DMS53 treated with DMSO at 0.1 percent for 48 hours (cell line): ENCODE results near the gene CEBPZ.

Experiments used
- DNase-seq: peaks from one replicate; lab custom pipeline; 2025; ENCODE audit not compliant: unreplicated experiment; lab: John Stamatoyannopoulos, UW

The CEBPZ gene

DNA sequence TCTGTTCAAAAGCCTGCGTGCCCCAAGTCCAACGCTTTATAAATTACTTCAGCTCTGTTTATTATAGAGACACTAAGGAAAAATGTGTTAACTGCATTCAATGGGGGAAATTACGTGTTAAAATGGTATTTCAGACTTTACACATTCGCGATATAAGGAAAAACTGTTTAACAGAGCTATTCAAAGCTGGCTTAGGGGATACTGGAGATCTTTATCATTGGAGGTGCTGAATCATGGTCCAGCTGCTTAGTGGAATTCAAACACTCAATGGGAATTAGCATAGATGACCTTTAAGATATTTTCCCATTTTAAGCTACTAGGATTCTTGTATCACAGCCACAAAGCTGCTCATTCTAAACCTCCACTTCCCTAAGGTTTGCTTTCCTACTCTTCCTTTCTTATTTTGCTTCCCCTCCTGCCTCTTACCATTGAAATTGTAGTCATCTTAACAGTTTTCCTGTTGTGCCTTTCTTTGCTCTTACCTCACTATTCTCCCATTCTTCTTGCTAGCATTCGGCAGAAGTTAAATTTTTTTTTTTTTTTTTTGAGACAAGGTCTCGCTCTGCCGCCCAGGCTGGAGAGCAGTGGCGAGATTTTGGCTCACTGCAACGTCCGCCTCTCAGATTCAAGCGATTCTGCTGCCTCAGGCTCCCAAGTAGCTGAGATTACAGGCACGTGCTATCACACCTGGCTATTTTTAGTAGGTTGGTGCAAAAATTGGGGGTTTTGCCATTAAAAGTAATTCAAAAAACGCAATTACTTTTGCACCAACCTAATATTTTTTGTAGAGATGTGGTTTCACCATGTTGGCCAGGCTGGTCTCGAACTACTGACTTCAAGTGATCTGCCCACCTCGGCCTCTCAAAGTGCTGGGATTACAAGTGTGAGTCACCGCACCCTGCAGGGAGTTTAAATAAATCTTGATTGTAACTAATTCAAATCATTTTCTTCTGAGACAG is 49.4 kb downstream of the CEBPZ start:
- no peak for DNase-seq

DNA sequence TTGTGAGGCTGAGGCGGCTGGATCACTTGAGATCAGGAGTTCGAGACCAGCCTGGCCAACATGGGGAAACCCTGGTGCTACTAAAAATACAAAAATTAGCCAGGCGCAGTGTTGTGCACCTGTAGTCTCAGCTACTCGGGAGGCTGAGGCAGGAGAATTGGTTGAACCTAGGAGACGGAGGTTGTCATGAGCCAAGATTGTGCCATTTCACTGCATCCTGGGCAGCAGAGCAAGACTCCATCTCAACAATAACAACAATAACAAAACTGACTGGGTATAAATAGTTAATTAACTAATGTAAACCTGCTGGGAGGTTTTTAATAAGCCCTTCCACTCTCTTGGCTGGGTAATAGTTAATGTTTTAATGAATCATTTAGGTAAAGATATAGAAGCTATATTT is 50.8 kb downstream of the CEBPZ start:
- DNase-seq, result no peak

DNA sequence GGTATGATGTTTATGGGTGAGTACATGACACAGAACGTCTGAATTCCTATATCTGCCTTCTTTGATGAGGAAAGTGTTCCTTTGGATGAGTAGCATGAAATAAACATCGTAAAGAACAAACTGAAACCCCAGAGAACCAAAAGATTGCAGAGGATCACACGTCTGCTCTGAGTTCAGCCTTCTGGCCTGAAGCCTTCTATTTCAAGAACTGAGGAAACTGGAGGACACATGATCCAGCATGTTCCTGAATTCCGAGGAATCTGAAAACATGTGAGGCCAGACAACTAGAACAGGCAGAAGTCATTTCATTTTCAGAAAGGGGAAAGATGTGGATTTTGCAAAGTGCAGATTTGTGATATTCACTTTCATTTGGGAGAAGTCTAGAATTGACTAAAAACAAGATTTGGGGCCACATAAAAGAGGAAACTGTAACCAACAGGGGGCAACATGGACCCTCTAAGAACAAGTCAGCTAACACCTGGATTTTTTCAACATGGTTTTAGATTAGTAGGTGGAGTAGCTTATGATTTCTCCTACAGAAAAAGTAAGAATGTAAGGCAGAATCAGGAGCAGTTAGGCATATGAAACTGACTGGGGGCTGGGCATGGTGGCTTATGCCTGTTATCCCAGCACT is 51.3 kb downstream of the CEBPZ start:
- no peak for DNase-seq

DNA sequence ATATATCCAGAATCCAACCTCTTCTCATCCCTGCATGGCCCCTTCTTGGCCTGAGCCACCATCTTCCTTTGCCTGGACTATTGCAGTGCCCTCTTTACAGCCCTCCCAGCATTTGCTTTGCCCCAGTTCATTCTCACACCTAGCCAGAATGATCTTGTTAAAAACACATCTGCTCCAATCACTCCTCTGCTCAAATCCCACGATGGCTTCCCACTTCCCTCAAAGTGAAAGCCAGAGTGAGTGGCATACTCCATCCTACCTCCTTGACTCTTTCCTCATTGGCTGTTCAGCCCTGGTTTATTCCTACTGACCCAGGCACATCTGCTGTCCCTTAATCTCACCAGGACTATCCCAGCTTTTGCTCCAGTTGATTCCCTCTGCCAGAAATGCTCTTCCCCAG is 57.7 kb downstream of the CEBPZ start:
- DNase-seq, result no peak

DNA sequence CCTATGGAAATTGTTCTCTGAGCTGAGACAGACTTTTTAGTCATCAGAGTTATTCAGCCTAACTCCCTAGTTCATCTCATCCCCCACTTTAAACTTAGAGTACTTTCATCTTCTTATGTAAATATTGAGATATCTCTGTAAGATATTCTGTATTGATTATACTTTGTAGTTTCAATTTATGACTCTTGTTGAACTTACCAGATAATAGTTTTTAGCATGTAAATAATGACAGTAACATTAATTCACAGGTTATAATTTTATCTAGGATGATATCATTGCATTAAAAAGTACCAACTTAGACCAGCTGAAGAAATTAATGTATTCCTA is 59.8 kb downstream of the CEBPZ start:
- no peak for DNase-seq

DNA sequence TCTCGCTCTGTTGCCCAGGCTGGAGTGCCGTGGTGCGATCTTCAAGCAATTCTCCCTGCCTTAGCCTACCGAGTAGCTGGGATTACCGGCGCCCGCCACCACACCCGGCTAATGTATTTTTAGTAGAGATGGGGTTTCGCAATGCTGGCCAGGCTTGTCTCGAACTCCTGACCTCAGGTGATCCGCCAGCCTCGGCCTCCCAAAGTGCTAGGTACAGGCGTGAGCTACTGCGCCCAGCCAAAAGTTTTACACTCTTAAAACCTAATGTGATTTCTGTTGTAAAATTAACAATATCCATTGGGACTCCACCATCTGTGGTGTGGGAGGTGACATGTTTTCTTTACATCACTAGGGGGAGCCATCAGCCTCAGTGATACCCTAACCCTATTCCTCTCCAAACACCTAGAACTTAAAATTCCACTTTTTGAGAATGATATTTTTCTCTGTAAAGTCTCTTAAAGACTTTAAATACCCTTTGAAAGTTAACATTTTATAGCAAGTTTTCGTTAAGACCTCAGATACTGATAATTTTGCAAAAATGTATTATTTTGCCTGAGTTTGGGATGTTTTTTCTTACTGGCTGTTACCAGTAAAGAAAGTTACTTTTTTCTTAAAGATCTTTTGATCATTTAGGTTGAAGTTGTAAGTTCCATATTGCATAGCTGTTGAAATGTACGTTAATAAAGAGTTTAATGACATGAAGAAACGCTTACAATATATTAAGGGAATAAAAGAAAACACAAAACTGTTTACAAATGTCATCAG is 63.0 kb downstream of the CEBPZ start:
- peak; percentile 37 for DNase-seq

DNA sequence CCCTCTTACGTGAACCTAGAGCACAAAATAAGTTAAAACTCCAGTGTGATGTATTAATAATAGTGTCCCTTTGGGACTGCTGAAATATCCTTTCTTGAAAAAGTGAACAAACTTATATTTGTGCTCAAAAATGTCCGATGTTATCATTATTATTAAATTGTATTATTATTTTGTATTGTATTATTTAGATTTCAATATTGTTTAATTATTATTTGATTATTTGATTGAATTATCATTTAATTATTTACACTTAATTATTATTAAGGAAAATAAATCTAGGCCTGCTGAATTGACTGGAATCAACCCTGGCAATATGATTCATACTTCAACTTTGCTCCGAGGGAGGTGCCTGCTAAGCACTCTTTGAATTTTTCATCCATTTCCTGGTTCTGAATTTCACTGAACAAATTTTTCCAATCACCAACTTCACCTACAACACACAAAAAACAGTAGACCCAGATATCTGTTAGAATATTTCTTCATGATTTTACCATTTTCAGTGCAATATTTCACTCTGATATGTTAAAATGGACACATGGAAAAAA is 63.7 kb downstream of the CEBPZ start:
- no peak for DNase-seq

DNA sequence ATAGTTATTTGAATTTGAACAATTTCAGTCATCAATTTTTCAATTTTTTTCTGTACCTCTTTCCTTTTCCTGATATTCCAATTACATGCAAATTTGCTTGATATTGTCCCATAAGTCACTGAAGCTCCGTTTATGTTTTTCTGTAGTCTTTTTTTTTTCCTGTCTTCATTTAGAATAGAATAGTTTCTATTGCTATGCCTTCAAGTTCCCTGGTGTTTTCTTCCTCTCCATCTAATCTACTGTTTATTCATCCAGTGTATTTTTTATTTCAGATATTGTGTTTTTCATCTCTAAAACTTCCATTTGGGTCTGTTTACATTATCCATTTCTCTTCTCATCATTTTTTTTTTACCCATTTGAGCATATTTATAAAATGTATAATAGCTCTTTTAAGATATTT is 66.6 kb downstream of the CEBPZ start:
- no peak for DNase-seq

DNA sequence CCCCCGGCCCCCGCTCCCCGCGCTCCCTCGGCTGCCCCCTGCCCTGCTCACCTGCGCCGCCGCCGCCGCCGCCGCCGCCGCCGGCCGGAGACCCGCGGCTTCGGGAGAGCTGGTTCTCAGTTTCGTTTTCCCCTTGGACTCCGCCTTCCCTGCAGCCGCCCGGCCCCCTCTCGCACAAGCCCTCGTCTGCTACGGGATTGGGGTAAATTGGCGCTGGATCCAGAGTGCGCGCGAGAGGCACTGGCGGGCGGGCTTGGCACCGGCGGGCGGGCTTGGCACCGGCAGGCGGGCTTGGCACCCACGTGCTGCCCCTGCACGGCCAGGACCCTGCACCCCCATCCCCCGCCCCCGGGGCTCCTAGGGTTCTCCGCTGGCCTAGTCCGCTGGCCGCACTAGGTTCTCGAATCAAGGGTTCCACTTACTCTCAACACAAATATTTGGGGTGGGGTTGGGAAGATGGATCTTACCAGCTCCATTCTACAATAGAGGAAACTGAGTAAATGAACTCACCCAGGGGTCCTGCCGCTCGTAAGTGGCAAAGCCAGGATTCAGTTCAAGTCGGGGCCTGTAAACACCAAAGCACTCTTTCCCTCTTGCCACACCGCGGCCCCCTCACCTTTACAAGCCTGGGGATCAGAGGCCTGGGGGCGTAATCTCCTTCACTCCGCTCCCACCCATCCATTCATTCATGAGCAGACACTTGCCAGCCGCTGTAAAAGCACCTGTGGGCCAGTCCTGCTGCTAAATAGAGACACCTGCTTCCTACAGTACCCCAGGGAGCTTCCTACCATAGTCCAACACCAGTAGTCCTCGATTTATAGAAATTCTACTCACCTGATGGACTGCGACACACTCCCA is 74.3 kb downstream of the CEBPZ start, which contains the start of gene EIF2AK2:
TSS of gene EIF2AK2 (minus strand) at position 124 of the 858 bp plus-strand sequence. CDS start 9,174 bp downstream, outside the sequence.
- DNase-seq, result peak; percentile 68

DNA sequence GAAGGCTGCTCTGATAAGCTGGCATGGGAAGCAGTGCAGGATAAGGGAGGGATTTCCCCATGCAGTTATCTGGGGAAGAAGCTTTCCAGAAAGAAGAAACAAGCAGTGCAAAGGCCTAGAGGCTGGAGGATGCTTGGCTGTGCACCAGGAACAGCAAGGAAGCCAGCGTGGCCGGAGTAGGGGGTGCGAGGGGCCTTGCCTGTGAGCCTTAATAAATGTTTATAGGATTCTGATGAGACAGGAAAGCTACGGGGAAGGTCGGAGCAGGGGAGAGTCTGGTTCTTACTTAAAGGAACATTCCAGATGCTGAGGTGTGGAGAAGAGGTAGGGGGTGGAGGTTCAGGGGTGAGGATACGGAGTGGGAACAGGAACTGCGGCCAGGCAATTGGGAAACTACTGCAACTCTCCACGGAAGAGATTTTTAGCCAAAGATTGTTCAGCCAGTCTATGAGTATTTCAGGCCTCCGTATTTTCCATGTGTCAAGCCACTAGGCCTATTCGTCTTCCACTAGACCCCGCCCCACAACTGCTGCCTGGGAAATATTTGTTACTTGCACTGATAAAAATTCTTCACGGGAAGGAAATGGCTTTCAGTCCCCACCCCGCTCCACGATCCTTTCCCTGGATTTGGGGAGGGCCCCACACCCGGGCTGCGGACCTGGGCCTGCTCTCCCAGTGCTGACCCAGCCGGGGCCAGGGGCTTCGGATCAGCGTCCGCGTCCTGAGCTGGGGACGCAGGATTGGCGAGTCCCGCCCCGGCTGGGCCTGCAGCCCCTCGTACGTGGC is 75.1 kb downstream of the CEBPZ start:
- DNase-seq, result peak; percentile 2

DNA sequence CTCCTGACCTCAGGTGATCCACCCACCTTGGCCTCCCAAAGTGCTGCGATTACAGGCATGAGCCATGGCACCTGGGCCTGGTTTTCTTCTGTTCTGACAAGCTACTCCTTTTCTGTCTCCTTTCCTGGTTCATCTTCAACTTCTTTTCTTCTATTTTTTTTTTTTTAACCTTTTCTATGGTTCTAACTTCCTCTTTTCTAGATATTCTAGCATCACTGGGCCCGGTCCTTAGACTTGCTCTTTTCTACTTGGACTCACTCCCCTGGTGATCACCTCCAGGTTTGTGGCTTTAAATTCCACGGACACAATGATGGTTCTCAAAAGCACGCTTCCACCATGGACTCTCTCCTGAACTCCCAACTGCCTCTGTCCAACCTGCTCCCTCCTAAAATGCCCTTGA is 76.6 kb downstream of the CEBPZ start:
- no peak for DNase-seq

DNA sequence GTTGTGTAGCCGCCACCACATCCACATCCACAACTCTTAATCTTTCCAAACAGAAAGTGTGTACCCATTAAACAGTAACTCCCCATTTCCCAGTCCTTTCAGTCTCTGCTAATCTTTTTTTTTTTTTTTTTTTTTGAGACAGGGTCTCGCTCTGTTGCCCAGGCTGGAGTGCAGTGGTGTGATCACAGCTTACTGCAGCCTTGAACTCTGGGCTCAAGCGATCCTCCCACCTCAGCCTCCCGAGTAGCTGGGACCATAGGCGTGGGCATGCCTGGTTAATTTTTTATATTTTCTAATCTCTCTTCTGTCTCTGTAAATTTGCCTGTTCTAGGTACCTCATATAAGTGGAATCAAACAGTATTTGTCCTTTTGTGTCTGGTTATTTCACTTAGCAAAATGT is 78.2 kb downstream of the CEBPZ start:
- DNase-seq, result no peak
